ENCODE results near the gene HMGN5. TPM values are rescaled to one million over a fixed set of nuclear protein-coding genes. Genes with fewer than 3 reads are reported as not detected.

HMGN5 gene
- total RNA-seq, 1 experiment from 2014 or later = 13.0 TPM

DNA sequence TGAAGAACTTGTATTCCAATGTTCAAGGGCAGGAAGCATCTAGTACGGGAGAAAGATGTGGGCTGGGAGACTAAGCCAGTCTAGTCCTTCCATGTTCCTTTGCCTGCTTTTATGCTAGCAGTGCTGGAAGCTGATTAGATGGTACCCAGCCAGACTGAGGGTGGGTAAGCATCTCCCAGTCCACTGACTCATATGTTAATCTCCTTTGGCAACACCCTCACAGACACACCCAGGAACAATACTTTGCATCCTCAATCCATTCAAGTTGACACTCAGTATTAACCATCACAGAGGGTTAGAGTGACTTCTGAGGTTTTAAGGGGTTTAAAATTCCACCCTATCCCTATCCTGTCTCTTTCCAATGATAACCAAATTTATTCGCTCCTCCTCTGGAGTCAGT, 6.5 kb downstream of the HMGN5 start:
- Histone ChIP-seq H2BK20ac (ENCODE audit: low read depth, low read length, poor library complexity, severe bottlenecking) (no peak overlapping the region), H2BK15ac (ENCODE audit: low read depth, low read length) (no peak overlapping the region), H4K8ac (replicated peaks; ENCODE audit: insufficient read length, low read depth, low read length) (no peak overlapping the region), H3K4me1 (ENCODE audit: insufficient read depth, low read length) (no peaks in the 10 kb centered on the region), H4K5ac (ENCODE audit: insufficient read length, low read depth, low read length) (no peak overlapping the region), H3K79me1 (ENCODE audit: insufficient read depth, low read depth, low read length, poor library complexity, severe bottlenecking) (no peaks in the 10 kb centered on the region), H3K18ac (ENCODE audit: insufficient read length, low read depth, low read length) (no peak overlapping the region), H2AFZ (ENCODE audit: low read length) (no peak overlapping the region), H3K4ac (ENCODE audit: low read depth, low read length) (no peak overlapping the region), H3T11ph (ENCODE audit: low read length) (no peak overlapping the region), H2BK120ac (ENCODE audit: low read depth, low read length, poor library complexity, severe bottlenecking) (no peak overlapping the region), H3K27me3 (ENCODE audit: insufficient read depth, low read length) (no peaks in the 10 kb centered on the region), H3K23ac (ENCODE audit: insufficient read length, low read depth, low read length) (no peak overlapping the region), H3K56ac (ENCODE audit: insufficient read length, low read depth, low read length) (no peak overlapping the region), H3K4me2 (ENCODE audit: insufficient read depth, insufficient read length, low read length) (no peak overlapping the region), H3K27ac (ENCODE audit: insufficient read length, low read depth, low read length) (no peak overlapping the region), H4K20me1 (ENCODE audit: control insufficient read depth, insufficient read depth, insufficient read length) (no peaks in the 10 kb centered on the region), H3K23me2 (ENCODE audit: insufficient read length, low read depth, low read length, poor library complexity, severe bottlenecking) (no peaks in the 10 kb centered on the region), H4K91ac (ENCODE audit: insufficient read length, low read depth, low read length) (no peak overlapping the region), H2BK5ac (ENCODE audit: insufficient read length, low read length) (no peak overlapping the region), H2AK5ac (ENCODE audit: insufficient read length, low read length) (no peak overlapping the region), H3K14ac (ENCODE audit: insufficient read depth, low read length) (no peak overlapping the region), H3K9ac (ENCODE audit: extremely low read depth, insufficient read length, low read length) (no peak overlapping the region), H3K9me3 (ENCODE audit: control insufficient read depth, low read depth, low read length) (peaks cover 7% of the 10 kb centered on the region), H3K79me2 (ENCODE audit: insufficient read depth, low read length) (no peaks in the 10 kb centered on the region), H2BK12ac (ENCODE audit: insufficient read length, low read depth, low read length) (no peak overlapping the region)
- peaks cover 62 to 63% of the 10 kb centered on the region in 2 experiments for H3K9me3 Mint-ChIP-seq
- no peak overlapping the region for H3K4me3 Mint-ChIP-seq
- H3K4me1 Mint-ChIP-seq = no peaks in the 10 kb centered on the region
- no CpG with 5 or more reads among the region's 2 CpGs for WGBS (ENCODE audit: extremely low coverage, insufficient read length, low lambda C conversion rate)
- TF ChIP-seq, protein P1, sequence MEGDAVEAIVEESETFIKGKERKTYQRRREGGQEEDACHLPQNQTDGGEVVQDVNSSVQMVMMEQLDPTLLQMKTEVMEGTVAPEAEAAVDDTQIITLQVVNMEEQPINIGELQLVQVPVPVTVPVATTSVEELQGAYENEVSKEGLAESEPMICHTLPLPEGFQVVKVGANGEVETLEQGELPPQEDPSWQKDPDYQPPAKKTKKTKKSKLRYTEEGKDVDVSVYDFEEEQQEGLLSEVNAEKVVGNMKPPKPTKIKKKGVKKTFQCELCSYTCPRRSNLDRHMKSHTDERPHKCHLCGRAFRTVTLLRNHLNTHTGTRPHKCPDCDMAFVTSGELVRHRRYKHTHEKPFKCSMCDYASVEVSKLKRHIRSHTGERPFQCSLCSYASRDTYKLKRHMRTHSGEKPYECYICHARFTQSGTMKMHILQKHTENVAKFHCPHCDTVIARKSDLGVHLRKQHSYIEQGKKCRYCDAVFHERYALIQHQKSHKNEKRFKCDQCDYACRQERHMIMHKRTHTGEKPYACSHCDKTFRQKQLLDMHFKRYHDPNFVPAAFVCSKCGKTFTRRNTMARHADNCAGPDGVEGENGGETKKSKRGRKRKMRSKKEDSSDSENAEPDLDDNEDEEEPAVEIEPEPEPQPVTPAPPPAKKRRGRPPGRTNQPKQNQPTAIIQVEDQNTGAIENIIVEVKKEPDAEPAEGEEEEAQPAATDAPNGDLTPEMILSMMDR (conservative IDR thresholded peaks at IDR 0.05) = no peak
- H3K27me3 Mint-ChIP-seq (ENCODE audit: low read depth) = no peaks in the 10 kb centered on the region
- no peak for DNase-seq
- no peak overlapping the region for H3K27ac Mint-ChIP-seq
- peaks cover 0 to 5% (median 5%) of the 10 kb centered on the region in 3 experiments; a peak in 5 of 7 replicates for H3K36me3 Mint-ChIP-seq (ENCODE audit: insufficient read depth in 1 of 3, low read depth in 3 of 3)
